T-helper 1 cell treated with Interleukin-12 subunit alpha and Interleukin-12 subunit beta and Interleukin-4 antibody, amounts not matched to agents 30 μg/mL and 1 μg/mL, for 36 hours (primary cell): ENCODE measurements around the gene DOCK2.

Experiments used
- H3K27ac Mint-ChIP-seq: one replicate; pipeline ENCODE4 v1.8.0; 2021; ENCODE audit warnings: mild to moderate bottlenecking, mixed read lengths
- H3K27me3 Mint-ChIP-seq: one replicate; pipeline ENCODE4 v1.8.0; 2021; ENCODE audit warnings: low read depth, mixed read lengths
- H3K36me3 Mint-ChIP-seq: one replicate; pipeline ENCODE4 v1.8.0; 2021; ENCODE audit warnings: low read depth, mixed read lengths
- H3K4me1 Mint-ChIP-seq: one replicate; pipeline ENCODE4 v1.8.0; 2021; ENCODE audit warnings: low read depth, mixed read lengths
- H3K4me3 Mint-ChIP-seq: one replicate; pipeline ENCODE4 v1.8.0; 2021; ENCODE audit warnings: mild to moderate bottlenecking, moderate library complexity, mixed read lengths
- H3K9me3 Mint-ChIP-seq: one replicate; pipeline ENCODE4 v1.8.0; 2021; ENCODE audit warnings: mixed read lengths

Gene DOCK2

GRCh38 chr5:169923988-169924387, 286.9 kb downstream of the DOCK2 start:
- Mint-ChIP-seq H3K27me3 (no peaks in the 10 kb centered on the region), H3K4me1 (peaks cover 18% of the 10 kb centered on the region), H3K4me3 (no peak overlapping the region), H3K36me3 (no peaks in the 10 kb centered on the region), H3K27ac (no peak overlapping the region), H3K9me3 (no peaks in the 10 kb centered on the region)

GRCh38 chr5:169933127-169933526, 296.1 kb downstream of the DOCK2 start:
- Mint-ChIP-seq H3K4me1 (peaks cover 17% of the 10 kb centered on the region), H3K27me3 (no peaks in the 10 kb centered on the region), H3K27ac (no peak overlapping the region), H3K4me3 (no peak overlapping the region), H3K9me3 (no peaks in the 10 kb centered on the region), H3K36me3 (peaks cover 21% of the 10 kb centered on the region)

GRCh38 chr5:169933616-169934015, 296.5 kb downstream of the DOCK2 start:
- Mint-ChIP-seq H3K27me3 (no peaks in the 10 kb centered on the region), H3K4me1 (peaks cover 17% of the 10 kb centered on the region), H3K4me3 (no peak overlapping the region), H3K9me3 (no peaks in the 10 kb centered on the region), H3K27ac (no peak overlapping the region), H3K36me3 (peaks cover 21% of the 10 kb centered on the region)

- no peaks in the 10 kb centered on the region for H3K27me3 Mint-ChIP-seq
- H3K4me1 Mint-ChIP-seq: peaks cover 17% of the 10 kb centered on the region
- no peaks in the 10 kb centered on the region for H3K9me3 Mint-ChIP-seq
- peaks cover 19% of the 10 kb centered on the region for H3K36me3 Mint-ChIP-seq
- H3K27ac Mint-ChIP-seq: peak overlapping the region; percentile 37
- no peak overlapping the region for H3K4me3 Mint-ChIP-seq
Measured at GRCh38 chr5:169934990-169935389, 297.9 kb downstream of the DOCK2 start.

GRCh38 chr5:169935762-169936161, 298.7 kb downstream of the DOCK2 start:
- Mint-ChIP-seq H3K27ac (no peak overlapping the region), H3K4me3 (no peak overlapping the region), H3K36me3 (peaks cover 17% of the 10 kb centered on the region), H3K27me3 (no peaks in the 10 kb centered on the region), H3K4me1 (peaks cover 17% of the 10 kb centered on the region), H3K9me3 (no peaks in the 10 kb centered on the region)

GRCh38 chr5:169938439-169938838, 301.4 kb downstream of the DOCK2 start:
- H3K4me1 Mint-ChIP-seq: peaks cover 17% of the 10 kb centered on the region
- no peaks in the 10 kb centered on the region for H3K27me3 Mint-ChIP-seq
- H3K4me3 Mint-ChIP-seq: no peak overlapping the region
- no peak overlapping the region for H3K27ac Mint-ChIP-seq
- H3K9me3 Mint-ChIP-seq: no peaks in the 10 kb centered on the region
- H3K36me3 Mint-ChIP-seq: peaks cover 12% of the 10 kb centered on the region

GRCh38 chr5:169939731-169940130, 302.7 kb downstream of the DOCK2 start:
- H3K36me3 Mint-ChIP-seq: peaks cover 12% of the 10 kb centered on the region
- H3K9me3 Mint-ChIP-seq: no peaks in the 10 kb centered on the region
- peaks cover 15% of the 10 kb centered on the region for H3K4me1 Mint-ChIP-seq

GRCh38 chr5:169941542-169941941, 304.5 kb downstream of the DOCK2 start:
- no peak overlapping the region for H3K4me3 Mint-ChIP-seq

More at GRCh38 chr5:169939731-169940130, 302.7 kb downstream of the DOCK2 start:
- Mint-ChIP-seq H3K4me3 (no peak overlapping the region), H3K27me3 (no peaks in the 10 kb centered on the region), H3K27ac (no peak overlapping the region)

GRCh38 chr5:169942181-169942580, 305.1 kb downstream of the DOCK2 start:
- peaks cover 5% of the 10 kb centered on the region for H3K4me1 Mint-ChIP-seq
- H3K4me3 Mint-ChIP-seq: no peak overlapping the region
- H3K9me3 Mint-ChIP-seq: no peaks in the 10 kb centered on the region
- no peak overlapping the region for H3K27ac Mint-ChIP-seq
- no peaks in the 10 kb centered on the region for H3K27me3 Mint-ChIP-seq
- peaks cover 5% of the 10 kb centered on the region for H3K36me3 Mint-ChIP-seq

More at GRCh38 chr5:169941542-169941941, 304.5 kb downstream of the DOCK2 start:
- Mint-ChIP-seq H3K36me3 (peaks cover 6% of the 10 kb centered on the region), H3K9me3 (no peaks in the 10 kb centered on the region), H3K27ac (no peak overlapping the region), H3K27me3 (no peaks in the 10 kb centered on the region), H3K4me1 (peaks cover 8% of the 10 kb centered on the region)

GRCh38 chr5:169943026-169943425, 306.0 kb downstream of the DOCK2 start:
- peaks cover 4% of the 10 kb centered on the region for H3K36me3 Mint-ChIP-seq

GRCh38 chr5:169944115-169944514, 307.0 kb downstream of the DOCK2 start:
- H3K27ac Mint-ChIP-seq: peak overlapping the region; percentile 33
- H3K4me1 Mint-ChIP-seq: peaks cover 3% of the 10 kb centered on the region
- no peak overlapping the region for H3K4me3 Mint-ChIP-seq
- no peaks in the 10 kb centered on the region for H3K9me3 Mint-ChIP-seq
- peaks cover 10% of the 10 kb centered on the region for H3K36me3 Mint-ChIP-seq
- no peaks in the 10 kb centered on the region for H3K27me3 Mint-ChIP-seq

More at GRCh38 chr5:169943026-169943425, 306.0 kb downstream of the DOCK2 start:
- Mint-ChIP-seq H3K4me3 (no peak overlapping the region), H3K9me3 (no peaks in the 10 kb centered on the region), H3K27me3 (no peaks in the 10 kb centered on the region), H3K27ac (no peak overlapping the region), H3K4me1 (peaks cover 3% of the 10 kb centered on the region)

- no peaks in the 10 kb centered on the region for H3K27me3 Mint-ChIP-seq
- H3K27ac Mint-ChIP-seq: no peak overlapping the region
- H3K4me3 Mint-ChIP-seq: no peak overlapping the region
- no peaks in the 10 kb centered on the region for H3K9me3 Mint-ChIP-seq
- peaks cover 17% of the 10 kb centered on the region for H3K36me3 Mint-ChIP-seq
- peaks cover 3% of the 10 kb centered on the region for H3K4me1 Mint-ChIP-seq
Measured at GRCh38 chr5:169944922-169945680, 308.0 kb downstream of the DOCK2 start.

GRCh38 chr5:169945831-169946261, 308.8 kb downstream of the DOCK2 start:
- Mint-ChIP-seq H3K9me3 (no peaks in the 10 kb centered on the region), H3K36me3 (peaks cover 20% of the 10 kb centered on the region), H3K27me3 (no peaks in the 10 kb centered on the region), H3K4me1 (peaks cover 3% of the 10 kb centered on the region), H3K27ac (no peak overlapping the region), H3K4me3 (no peak overlapping the region)

GRCh38 chr5:169946743-169947295, 309.7 kb downstream of the DOCK2 start:
- Mint-ChIP-seq H3K27me3 (no peaks in the 10 kb centered on the region), H3K9me3 (no peaks in the 10 kb centered on the region), H3K27ac (no peak overlapping the region), H3K4me3 (no peak overlapping the region), H3K36me3 (peaks cover 26% of the 10 kb centered on the region), H3K4me1 (peaks cover 3% of the 10 kb centered on the region)

- H3K9me3 Mint-ChIP-seq: no peaks in the 10 kb centered on the region
- H3K27me3 Mint-ChIP-seq: no peaks in the 10 kb centered on the region
- H3K36me3 Mint-ChIP-seq: peaks cover 29% of the 10 kb centered on the region
- H3K4me1 Mint-ChIP-seq: peaks cover 5% of the 10 kb centered on the region
- peak overlapping the region; percentile 31 for H3K27ac Mint-ChIP-seq
- no peak overlapping the region for H3K4me3 Mint-ChIP-seq
Measured at GRCh38 chr5:169950333-169950732, 313.3 kb downstream of the DOCK2 start.
